ENCODE measurements around the gene CFAP251. TPM values are rescaled to one million over a fixed set of nuclear protein-coding genes. Genes with fewer than 3 reads are reported as not detected.

Gene CFAP251
- total RNA-seq, 4 donors from 2014 or later, result 0.34 to 2.9 (median 2.2) TPM

- intact Hi-C loops (cut with DNase I), result no loop called here
- peak overlapping the region; percentile 71 to 87 (median 75) for H3K27ac ChIP-seq
- 51 to 57% methylated on average over 10 of the region's 10 CpGs for WGBS, 2 donors
Measured at GRCh38 chr12:121990692-121991603, 72.6 kb downstream of the CFAP251 start.

GRCh38 chr12:121992059-121992879 is 73.9 kb downstream of the CFAP251 start:
- Histone ChIP-seq H3K27ac (peak overlapping the region; percentile 71 to 87 (median 75)), H3K4me3 (no peak overlapping the region), H3K27me3 (peaks cover 0 to 24% (median 0%) of the 10 kb centered on the region in 4 donors), H3K4me1 (peaks cover 4 to 21% (median 9%) of the 10 kb centered on the region in 3 donors), H3K36me3 (no peaks in the 10 kb centered on the region), H3K9me3 (no peaks in the 10 kb centered on the region)
- 27 to 42% methylated on average over 13 to 20 of the region's 21 CpGs for WGBS, 2 donors
- DNase-seq, result no peak
- intact Hi-C loops (cut with DNase I), result no loop called here
- TF ChIP-seq POLR2A (IDR thresholded peaks at IDR 0.05), result no peak
- no peak for TF ChIP-seq CTCF (IDR thresholded peaks at IDR 0.05)

More at GRCh38 chr12:121990692-121991603, 72.6 kb downstream of the CFAP251 start:
- TF ChIP-seq POLR2A (IDR thresholded peaks at IDR 0.05) (no peak), CTCF (IDR thresholded peaks at IDR 0.05) (no peak)
- peaks cover 4 to 21% (median 9%) of the 10 kb centered on the region in 3 donors for H3K4me1 ChIP-seq
- no peaks in the 10 kb centered on the region for H3K36me3 ChIP-seq
- no peak for DNase-seq
- no peaks in the 10 kb centered on the region for H3K9me3 ChIP-seq
- no peak overlapping the region for H3K4me3 ChIP-seq
- peaks cover 0 to 12% (median 0%) of the 10 kb centered on the region in 4 donors for H3K27me3 ChIP-seq

GRCh38 chr12:121996050-121996944 is 77.9 kb downstream of the CFAP251 start:
- TF ChIP-seq POLR2A (IDR thresholded peaks at IDR 0.05) (no peak), CTCF (IDR thresholded peaks at IDR 0.05) (no peak)
- H3K36me3 ChIP-seq, result no peaks in the 10 kb centered on the region
- peaks cover 0 to 59% (median 0%) of the 10 kb centered on the region in 4 donors for H3K27me3 ChIP-seq
- H3K27ac ChIP-seq, result no peak overlapping the region
- peaks cover 4 to 13% (median 9%) of the 10 kb centered on the region in 3 donors for H3K4me1 ChIP-seq
- peaks cover 0 to 9% (median 0%) of the 10 kb centered on the region in 3 donors for H3K9me3 ChIP-seq
- intact Hi-C loops (cut with DNase I), result no loop called here
- 54 to 67% methylated on average over 9 of the region's 9 CpGs for WGBS, 2 donors
- H3K4me3 ChIP-seq, result no peak overlapping the region
- DNase-seq, result no peak

GRCh38 chr12:121996945-121997612 is 78.7 kb downstream of the CFAP251 start:
- Histone ChIP-seq H3K36me3 (no peaks in the 10 kb centered on the region), H3K9me3 (peaks cover 0 to 9% (median 0%) of the 10 kb centered on the region in 3 donors), H3K4me3 (no peak overlapping the region), H3K27ac (no peak overlapping the region), H3K27me3 (peaks cover 0 to 64% (median 0%) of the 10 kb centered on the region in 4 donors), H3K4me1 (peaks cover 0 to 12% (median 3%) of the 10 kb centered on the region in 3 donors)
- WGBS, 2 donors, result 81 to 83% methylated on average over 13 of the region's 13 CpGs
- no peak for DNase-seq
- no peak for TF ChIP-seq POLR2A (IDR thresholded peaks at IDR 0.05)
- TF ChIP-seq CTCF (IDR thresholded peaks at IDR 0.05), result no peak
- intact Hi-C loops (cut with DNase I), result no loop called here

Measured in esophagus squamous epithelium (tissue), 5 donors.